ENCODE data around the gene PTPRN2. TPM values are rescaled to one million over a fixed set of nuclear protein-coding genes. Genes with fewer than 3 reads are reported as not detected.

PTPRN2 gene
- total and polyA plus RNA-seq, 8 donors, result 12.2 to 49.2 (median 31.8) TPM

- H3K4me3 ChIP-seq, result no peak overlapping the region
- DNase-seq (no peak), ATAC-seq (no peak), FAIRE-seq (no peak)
- WGBS, 2 donors, result 92% methylated on average over 22 of the region's 22 CpGs
- TF ChIP-seq CTCF (IDR thresholded peaks at IDR 0.05), result no peak
- no peaks in the 10 kb centered on the region for H3K4me1 ChIP-seq
- intact Hi-C loops (cut with DNase I), result no loop called here
- H3K36me3 ChIP-seq, result no peaks in the 10 kb centered on the region
- H3K9me3 ChIP-seq, result no peaks in the 10 kb centered on the region
- no peak overlapping the region for H3K27ac ChIP-seq
- no peaks in the 10 kb centered on the region for H3K27me3 ChIP-seq
These were observed 15.5 kb upstream of the PTPRN2 start for GRCh38 chr7:158602905-158603772.

DNA sequence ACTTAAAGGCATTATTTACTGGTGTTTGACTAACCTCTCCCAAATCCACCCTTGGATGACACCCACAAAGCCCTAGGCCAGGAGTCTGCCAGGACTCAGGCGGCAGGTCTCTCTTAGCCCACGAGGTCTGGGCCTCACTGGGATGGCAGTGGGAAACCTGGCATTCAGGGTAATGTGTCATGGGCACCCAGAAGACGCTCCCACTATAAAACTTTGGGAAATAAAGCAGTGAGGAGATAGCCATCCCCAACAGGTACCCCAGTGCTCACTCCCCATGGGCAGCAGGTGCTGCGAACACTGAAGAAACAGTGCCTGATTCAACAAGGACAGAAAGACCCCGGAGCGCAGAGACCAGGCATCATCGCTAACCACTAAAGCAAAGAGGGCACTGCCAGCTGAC, 14.4 kb upstream of the PTPRN2 start:
- ATAC-seq (no peak), FAIRE-seq (no peak), DNase-seq (no peak)
- TF ChIP-seq CTCF (IDR thresholded peaks at IDR 0.05), result no peak
- H3K4me3 ChIP-seq, result no peak overlapping the region
- no peaks in the 10 kb centered on the region for H3K36me3 ChIP-seq
- intact Hi-C loops (cut with DNase I), result no loop called here
- H3K27ac ChIP-seq, result no peak overlapping the region
- H3K9me3 ChIP-seq, result no peaks in the 10 kb centered on the region
- 96 to 98% methylated on average over 7 of the region's 7 CpGs for WGBS, 2 donors
- H3K27me3 ChIP-seq, result no peaks in the 10 kb centered on the region
- H3K4me1 ChIP-seq, result no peaks in the 10 kb centered on the region

DNA sequence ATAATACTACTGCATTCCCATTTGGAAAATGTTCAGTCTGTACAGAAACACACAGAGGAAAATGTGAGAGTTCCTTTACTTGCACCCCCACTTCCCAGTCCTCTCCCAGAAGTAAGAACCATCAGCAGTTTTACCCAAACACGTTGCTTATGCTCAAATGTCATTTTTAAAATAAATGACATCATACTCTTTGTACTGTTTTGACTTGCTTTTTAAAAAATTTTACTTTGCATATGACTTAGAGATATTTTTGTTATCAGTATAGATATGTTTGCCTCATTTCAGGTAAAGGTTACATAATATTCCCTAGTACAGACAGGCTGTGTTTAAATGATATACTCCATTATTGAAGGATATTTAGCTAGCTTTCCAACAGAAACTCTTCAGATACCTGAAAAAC, 13.5 kb upstream of the PTPRN2 start:
- intact Hi-C loops (cut with DNase I), result no loop called here
- H3K9me3 ChIP-seq, result no peaks in the 10 kb centered on the region

DNA sequence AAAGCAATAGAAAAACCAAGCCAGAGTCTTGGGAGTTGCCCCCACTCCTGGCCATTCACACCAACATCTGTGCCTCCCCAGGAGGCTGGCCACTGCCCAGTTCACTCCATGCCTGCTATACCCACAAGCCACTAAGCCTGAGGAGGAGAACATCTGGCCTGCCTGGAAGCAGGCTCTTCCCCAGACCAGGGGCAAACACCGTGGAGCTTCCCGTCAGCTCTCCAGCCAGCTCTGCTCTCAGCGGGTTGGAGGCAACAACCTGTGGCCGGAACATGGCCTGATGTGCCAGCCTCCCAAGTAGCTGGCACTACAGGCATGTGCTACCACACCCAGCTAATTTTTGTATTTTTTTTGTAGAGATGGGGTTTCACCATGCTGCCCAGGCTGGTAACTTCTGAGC, 9.1 kb upstream of the PTPRN2 start:
- 94% methylated on average over 4 of the region's 4 CpGs for WGBS, 2 donors
- intact Hi-C loops (cut with DNase I), result no loop called here
- DNase-seq (no peak), FAIRE-seq (no peak), ATAC-seq (no peak)
- no peaks in the 10 kb centered on the region for H3K4me1 ChIP-seq
- H3K9me3 ChIP-seq, result no peaks in the 10 kb centered on the region
- no peaks in the 10 kb centered on the region for H3K36me3 ChIP-seq
- TF ChIP-seq CTCF (IDR thresholded peaks at IDR 0.05), result no peak
- H3K4me3 ChIP-seq, result no peak overlapping the region
- no peaks in the 10 kb centered on the region for H3K27me3 ChIP-seq
- H3K27ac ChIP-seq, result no peak overlapping the region

More for the DNA sequence above, 13.5 kb upstream of the PTPRN2 start:
- WGBS, 2 donors, result 60 to 63% methylated on average over 1 of the region's 1 CpG
- Histone ChIP-seq H3K27ac (no peak overlapping the region), H3K4me1 (no peaks in the 10 kb centered on the region), H3K36me3 (no peaks in the 10 kb centered on the region), H3K4me3 (no peak overlapping the region), H3K27me3 (no peaks in the 10 kb centered on the region)
- ATAC-seq (no peak), FAIRE-seq (no peak), DNase-seq (no peak)
- TF ChIP-seq CTCF (IDR thresholded peaks at IDR 0.05), result no peak

DNA sequence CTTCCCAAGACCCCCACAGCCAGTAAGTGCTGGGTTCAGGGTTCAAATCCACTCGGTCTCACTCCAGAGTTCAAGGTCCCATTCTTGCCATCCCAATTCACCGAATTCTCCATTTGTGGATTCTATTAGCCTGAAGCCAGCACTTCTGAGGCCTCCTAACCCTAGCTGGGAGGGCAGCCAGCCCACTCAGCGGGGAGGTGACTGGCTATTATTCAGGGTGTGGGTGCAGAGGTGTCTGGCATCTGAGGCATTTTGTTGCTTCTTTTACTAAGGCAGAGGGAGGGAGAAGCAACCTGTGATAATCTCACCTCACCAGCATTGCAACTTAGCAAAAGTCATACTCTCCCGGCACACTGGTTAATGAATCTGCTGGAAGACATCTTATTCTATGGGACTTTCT, 8.7 kb upstream of the PTPRN2 start:
- no peak for FAIRE-seq
- no peak for DNase-seq
- WGBS, 2 donors, result 93 to 98% methylated on average over 4 of the region's 4 CpGs
- intact Hi-C loops (cut with DNase I), result no loop called here
- H3K27me3 ChIP-seq, result no peaks in the 10 kb centered on the region
- no peak for ATAC-seq
- H3K9me3 ChIP-seq, result no peaks in the 10 kb centered on the region
- TF ChIP-seq CTCF (IDR thresholded peaks at IDR 0.05), result no peak
- no peaks in the 10 kb centered on the region for H3K4me1 ChIP-seq
- no peak overlapping the region for H3K27ac ChIP-seq
- H3K36me3 ChIP-seq, result no peaks in the 10 kb centered on the region
- no peak overlapping the region for H3K4me3 ChIP-seq
